ENCODE measurements around the gene ZC3H18.

The ZC3H18 gene

DNA sequence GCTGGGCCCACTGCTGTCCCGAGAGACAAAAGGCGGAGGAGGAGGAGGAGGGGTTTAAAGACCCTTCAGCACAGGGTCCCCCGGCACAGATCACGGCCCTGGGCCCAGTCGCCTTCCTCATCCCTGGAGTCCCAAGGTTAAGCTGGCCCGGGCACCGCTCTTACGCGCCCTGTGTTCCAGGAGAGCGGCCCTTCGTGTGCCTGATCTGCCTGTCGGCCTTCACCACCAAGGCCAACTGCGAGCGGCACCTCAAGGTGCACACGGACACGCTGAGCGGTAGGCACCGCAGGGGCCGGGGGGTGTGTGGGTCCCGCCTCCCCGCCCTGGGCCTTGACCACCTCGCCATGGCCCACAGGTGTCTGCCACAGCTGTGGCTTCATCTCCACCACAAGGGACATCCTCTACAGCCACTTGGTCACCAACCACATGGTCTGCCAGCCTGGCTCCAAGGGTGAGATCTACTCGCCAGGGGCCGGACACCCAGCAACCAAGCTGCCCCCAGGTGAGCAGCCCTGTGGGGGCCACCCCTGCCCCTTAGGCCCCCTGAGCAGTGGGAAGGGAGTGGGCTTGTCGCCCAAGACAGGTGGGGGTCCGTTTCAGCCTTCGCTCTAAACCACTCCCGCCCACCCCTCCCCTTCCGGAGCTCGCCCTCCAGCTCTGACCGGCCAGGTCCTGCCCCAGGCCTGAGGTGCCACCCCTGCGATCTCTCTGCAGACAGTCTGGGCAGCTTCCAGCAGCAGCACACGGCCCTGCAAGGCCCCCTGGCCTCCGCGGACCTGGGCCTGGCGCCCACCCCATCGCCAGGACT lies 37.6 kb upstream of the ZC3H18 start:
- DNase-seq (ENCODE audit: low read depth in 1 of 2, low spot score in 1 of 2), result no peak

GRCh38 chr16:88533381-88533917 lies 36.8 kb upstream of the ZC3H18 start:
- DNase-seq (ENCODE audit: low read depth in 1 of 2, low spot score in 1 of 2), result no peak

DNA sequence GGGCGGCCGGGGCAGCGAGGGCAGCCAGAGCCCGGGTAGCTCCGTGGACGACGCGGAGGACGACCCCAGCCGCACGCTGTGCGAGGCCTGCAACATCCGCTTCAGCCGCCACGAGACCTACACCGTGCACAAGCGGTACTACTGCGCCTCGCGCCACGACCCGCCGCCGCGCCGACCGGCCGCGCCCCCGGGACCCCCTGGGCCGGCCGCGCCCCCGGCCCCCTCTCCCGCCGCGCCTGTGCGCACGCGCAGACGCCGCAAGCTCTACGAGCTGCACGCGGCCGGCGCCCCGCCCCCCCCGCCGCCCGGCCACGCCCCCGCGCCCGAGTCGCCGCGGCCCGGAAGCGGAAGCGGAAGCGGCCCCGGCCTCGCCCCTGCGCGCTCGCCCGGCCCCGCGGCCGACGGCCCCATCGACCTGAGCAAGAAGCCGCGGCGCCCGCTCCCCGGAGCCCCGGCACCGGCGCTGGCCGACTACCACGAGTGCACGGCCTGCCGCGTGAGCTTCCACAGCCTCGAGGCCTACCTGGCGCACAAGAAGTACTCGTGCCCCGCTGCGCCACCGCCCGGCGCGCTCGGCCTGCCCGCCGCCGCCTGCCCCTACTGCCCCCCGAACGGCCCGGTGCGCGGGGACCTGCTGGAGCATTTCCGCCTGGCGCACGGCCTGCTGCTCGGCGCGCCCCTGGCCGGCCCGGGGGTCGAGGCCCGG lies 36.1 kb upstream of the ZC3H18 start:
- DNase-seq (ENCODE audit: low read depth in 1 of 2, low spot score in 1 of 2), result peak; percentile 62 to 71

DNA sequence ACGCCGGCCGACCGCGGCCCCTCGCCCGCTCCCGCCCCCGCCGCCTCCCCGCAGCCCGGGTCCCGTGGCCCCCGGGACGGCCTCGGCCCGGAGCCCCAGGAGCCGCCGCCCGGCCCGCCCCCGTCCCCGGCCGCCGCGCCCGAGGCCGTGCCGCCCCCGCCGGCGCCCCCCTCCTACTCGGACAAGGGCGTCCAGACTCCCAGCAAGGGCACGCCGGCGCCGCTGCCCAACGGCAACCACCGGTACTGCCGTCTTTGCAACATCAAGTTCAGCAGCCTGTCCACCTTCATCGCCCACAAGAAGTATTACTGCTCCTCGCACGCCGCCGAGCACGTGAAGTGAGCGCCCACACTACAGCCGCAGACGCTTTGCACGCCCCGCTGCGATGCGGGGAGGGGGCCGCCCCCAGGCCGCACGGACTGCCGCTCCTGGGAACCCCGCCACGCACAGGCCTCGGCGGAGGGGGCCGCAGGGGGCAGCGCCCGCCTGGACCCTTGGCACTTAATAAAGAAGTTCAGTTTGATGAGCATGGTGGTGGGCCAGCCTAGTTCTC lies 35.5 kb upstream of the ZC3H18 start:
- DNase-seq (ENCODE audit: low read depth in 1 of 2, low spot score in 1 of 2), result no peak

- DNase-seq (ENCODE audit: low read depth in 1 of 2, low spot score in 1 of 2), result no peak
These were observed 34.9 kb upstream of the ZC3H18 start for GRCh38 chr16:88535191-88535856.

DNA sequence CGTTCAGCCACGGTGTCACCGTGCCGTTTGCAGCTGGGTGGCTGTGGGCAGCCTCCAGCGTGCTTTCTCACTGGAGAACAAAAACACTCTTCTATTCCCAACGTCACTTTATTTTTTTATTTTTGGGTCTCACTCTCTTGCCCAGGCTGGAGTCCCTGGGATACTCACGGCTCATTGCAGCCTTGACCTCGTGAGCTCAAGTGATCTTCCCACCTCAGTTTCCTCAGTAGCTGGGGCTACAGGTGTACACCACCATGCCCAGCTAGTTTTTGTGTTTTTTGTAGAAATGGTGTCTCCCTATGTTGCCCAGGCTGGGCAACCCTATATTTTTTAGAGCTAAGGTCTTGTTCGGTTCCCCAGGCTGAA lies 34.4 kb upstream of the ZC3H18 start:
- DNase-seq (ENCODE audit: low read depth in 1 of 2, low spot score in 1 of 2), result no peak

GRCh38 chr16:88536510-88536909 lies 33.7 kb upstream of the ZC3H18 start:
- DNase-seq (ENCODE audit: low read depth in 1 of 2, low spot score in 1 of 2), result no peak

DNA sequence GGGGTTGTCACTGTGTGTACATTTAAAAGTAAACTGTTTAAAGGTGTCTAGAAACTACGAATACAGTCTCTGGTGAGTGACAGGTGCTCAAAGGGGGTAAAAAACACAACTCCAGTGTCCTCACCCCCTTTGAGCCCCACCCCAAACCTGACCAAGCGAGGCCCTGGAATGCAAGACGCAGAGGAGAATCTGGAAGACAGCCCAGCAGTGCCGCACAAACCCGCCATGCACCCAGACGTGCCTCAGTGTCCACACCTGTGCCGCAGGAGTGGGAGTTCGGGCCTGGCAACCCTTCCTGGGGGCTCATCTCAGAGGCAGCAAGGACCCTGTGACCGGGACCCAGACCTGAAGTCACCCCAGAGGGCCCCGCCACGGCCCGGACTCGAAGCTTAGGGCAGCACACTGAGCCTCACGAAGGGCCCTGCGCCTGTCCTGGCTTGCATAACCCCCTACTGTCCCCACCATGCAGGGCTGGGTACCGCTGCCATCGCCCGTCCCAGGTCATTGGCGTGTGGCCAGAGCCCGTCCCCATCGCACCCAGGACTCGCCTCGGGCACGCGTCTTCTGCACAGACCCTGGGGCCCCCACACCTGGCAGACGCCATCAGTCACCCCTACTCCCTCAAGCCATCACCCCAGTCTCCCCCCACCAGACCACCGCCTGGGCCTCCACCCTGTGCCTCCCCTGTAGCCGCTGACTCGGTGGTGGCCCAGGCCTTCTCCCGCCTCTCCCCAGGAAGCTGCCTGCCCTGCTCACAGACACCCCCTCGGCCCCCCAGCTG lies 33.0 kb upstream of the ZC3H18 start:
- no peak for DNase-seq (ENCODE audit: low read depth in 1 of 2, low spot score in 1 of 2)

DNA sequence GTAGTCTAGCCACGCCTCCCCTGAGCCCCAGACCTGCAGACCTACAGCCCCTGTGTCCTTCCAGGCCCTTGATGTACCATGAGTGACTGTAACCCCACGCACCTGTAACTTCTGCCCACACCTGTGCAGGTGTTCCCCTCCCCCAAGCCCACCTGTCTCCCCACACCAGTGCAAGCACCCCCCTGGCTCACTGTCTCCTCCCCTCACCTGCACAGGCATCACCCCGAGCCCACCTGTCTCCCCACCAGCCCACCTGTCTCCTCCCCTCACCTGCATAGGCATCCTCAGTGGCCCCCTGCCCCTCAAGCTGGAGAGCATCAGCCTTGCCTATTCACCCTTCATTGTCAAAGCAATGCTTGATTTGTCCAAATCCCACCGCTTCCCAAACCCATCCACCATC lies 32.3 kb upstream of the ZC3H18 start:
- DNase-seq (ENCODE audit: low read depth in 1 of 2, low spot score in 1 of 2), result no peak

DNA sequence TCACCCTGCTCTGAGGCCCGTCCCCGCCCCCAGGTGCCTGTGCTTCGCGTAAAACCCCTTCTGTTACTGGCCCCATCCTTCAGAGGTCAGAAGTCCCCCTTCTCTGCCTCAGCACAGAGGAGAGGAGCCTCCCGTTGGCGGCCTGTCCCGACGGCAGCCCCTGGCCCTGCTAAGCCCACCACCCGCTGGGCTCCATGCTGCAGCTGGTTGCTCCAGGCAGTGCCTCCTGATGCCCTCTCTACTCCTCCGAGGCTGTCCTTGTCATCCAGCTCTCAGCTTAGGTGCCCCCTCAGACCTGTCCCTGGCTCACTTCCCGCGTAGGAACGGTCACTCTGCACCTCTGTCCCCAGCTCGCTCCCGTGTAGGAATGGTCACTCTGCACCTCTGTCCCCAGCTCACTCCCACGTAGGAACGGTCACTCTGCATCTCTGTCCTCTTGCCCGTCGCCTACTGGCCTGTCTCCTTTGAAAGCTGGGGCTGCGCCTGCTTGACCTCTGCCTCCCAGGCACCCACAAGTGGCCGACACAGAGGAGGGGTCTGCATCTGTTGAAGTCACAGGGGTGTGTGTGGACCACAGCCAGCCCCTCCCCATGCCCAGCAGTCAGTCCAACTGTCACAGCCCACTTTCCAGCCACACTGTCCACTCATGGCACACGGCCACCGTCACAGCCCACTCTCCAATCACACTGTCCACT lies 31.7 kb upstream of the ZC3H18 start:
- DNase-seq (ENCODE audit: low read depth in 1 of 2, low spot score in 1 of 2), result no peak

- no peak for DNase-seq (ENCODE audit: low read depth in 1 of 2, low spot score in 1 of 2)
These were observed 30.9 kb upstream of the ZC3H18 start for GRCh38 chr16:88539261-88539651.

GRCh38 chr16:88539652-88540345 lies 30.4 kb upstream of the ZC3H18 start:
- no peak for DNase-seq (ENCODE audit: low read depth in 1 of 2, low spot score in 1 of 2)

DNA sequence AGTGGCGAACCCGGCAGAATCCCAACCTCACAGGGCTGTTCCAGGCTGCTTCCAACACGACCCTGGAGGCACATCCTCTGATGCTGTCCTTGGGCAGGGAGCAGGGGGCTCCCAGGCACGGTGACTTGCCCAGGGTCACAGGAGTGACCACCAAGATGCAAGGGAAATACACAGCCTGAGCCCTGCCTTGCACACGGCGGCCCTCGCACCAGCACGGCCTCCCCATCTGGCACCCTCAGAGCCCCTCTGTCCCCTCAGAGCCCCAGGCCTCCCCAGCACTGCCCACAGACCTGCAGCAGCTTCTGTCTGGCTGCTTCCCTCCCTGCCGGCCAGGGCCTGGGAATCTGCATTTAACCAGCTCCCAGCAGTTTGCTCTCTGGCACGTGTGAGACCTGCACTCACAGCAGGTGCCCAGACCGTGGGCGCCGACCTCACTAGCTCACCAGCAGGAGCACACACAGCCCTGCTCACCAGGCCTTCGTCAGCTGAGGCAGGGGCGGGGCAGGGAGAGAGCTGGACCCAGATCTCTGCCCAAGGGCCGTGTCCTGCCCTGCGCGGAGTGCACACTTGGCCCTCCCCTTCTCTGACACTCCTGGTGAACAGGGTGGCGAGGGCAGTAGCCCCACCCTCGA lies 29.7 kb upstream of the ZC3H18 start:
- DNase-seq (ENCODE audit: low read depth in 1 of 2, low spot score in 1 of 2), result no peak

DNA sequence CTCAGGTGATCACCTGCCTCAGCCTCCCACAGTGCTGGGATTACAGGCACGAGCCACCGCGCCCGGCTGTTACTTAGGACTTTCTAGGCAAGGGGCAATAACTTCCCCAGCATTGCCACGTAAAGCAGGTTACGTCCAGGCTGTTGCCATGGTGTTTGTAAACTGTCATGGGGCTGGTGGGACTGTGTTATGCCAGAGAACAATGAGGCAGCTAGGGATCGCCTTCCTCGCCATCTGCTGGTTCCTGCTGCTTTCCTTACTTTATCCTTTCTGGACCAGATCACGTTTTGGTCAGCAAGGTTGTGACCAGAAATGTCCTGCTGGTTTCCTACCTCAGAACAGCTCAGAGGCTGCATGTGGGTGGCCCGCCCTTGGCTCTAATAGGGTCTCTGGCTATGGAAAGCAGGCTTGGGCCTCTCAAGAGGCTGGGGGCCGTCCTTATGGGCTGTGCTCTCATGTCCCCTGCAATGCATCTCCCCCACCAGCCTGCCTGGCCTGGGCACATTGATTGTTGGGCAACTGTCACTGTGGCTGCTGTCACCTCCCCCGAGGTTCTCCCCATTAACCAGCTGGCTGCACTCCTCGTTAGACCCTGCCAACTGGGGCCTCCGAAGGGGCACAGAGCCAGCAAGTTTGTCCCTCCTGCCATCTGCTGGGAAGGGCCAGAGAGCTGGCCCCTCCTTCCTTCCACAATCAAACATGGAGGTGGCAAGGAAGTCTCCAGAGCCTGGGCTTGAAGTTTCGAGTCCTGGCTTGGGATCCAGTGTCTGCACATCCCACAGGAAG lies 28.2 kb upstream of the ZC3H18 start:
- DNase-seq (ENCODE audit: low read depth in 1 of 2, low spot score in 1 of 2), result no peak

GRCh38 chr16:88543230-88543813 lies 26.9 kb upstream of the ZC3H18 start:
- no peak for DNase-seq (ENCODE audit: low read depth in 1 of 2, low spot score in 1 of 2)

- DNase-seq (ENCODE audit: low read depth in 1 of 2, low spot score in 1 of 2), result no peak
These were observed 24.4 kb upstream of the ZC3H18 start for GRCh38 chr16:88545781-88546180.

GRCh38 chr16:88548131-88548874 lies 21.9 kb upstream of the ZC3H18 start:
- DNase-seq (ENCODE audit: low read depth in 1 of 2, low spot score in 1 of 2), result no peak
